Endothelial cell of umbilical vein (primary cell): ENCODE results near the gene TNRC6C. TPM values are rescaled to one million over a fixed set of nuclear protein-coding genes. Genes with fewer than 3 reads are reported as not detected.

Source experiments
- BruUV-seq: library from RNA; stranded (reverse); fragments of 400-500 nt; replicated peaks from 2 replicates; lab custom pipeline; 2021; lab: Mats Ljungman, UMichigan
- CTCF ChIA-PET: fragments of 300-600, 350-600 bp; sonication (Branson Sonifier 250); formaldehyde crosslinking; loops from one replicate; lab custom pipeline; 2021; ENCODE audit warnings: antibody characterized with exemption, inconsistent platforms; lab: Charles Lee
- POLR2A ChIA-PET: fragments of 300-600, 350-600 bp; sonication (Branson Sonifier 250); formaldehyde crosslinking; loops from one replicate; lab custom pipeline; 2021; ENCODE audit warnings: antibody characterized with exemption, inconsistent platforms; lab: Charles Lee
- DNase-seq: peaks from one replicate; pipeline ENCODE4 v3.0.0-alpha.2; 2011; ENCODE audit warnings: low read depth, low spot score
- FAIRE-seq: peaks from 2 replicates; lab custom pipeline; 2011; peaks lifted over from hg19 to GRCh38; lab: Jason Lieb, UNC
- H2AFZ ChIP-seq: 2 replicates; pipeline ENCODE4 v1.6.0; 2012; ENCODE audit warnings: low read depth, low read length, control low read depth, inconsistent platforms
- H3K27ac ChIP-seq: 2 replicates; pipeline ENCODE4 v1.5.1; 2011; ENCODE audit warnings: low read depth, mild to moderate bottlenecking, control low read depth, low read length, moderate library complexity; ENCODE audit not compliant: insufficient read depth
- H3K27me3 ChIP-seq, 2 experiments: 2 replicates each; pipeline versions ENCODE4 v1.6.0 to v1.6.1; 2011; ENCODE audit warnings: low read length in 2 of 2, mixed read lengths in 1 of 2; ENCODE audit not compliant: control insufficient read depth in 2 of 2, insufficient read depth in 2 of 2
- H3K36me3 ChIP-seq, 2 experiments: 2 replicates in 1 of 2; 3 replicates in 1 of 2; pipeline ENCODE4 v1.5.1; 2011; ENCODE audit warnings: low read length in 2 of 2, mild to moderate bottlenecking in 1 of 2, moderate library complexity in 1 of 2; ENCODE audit not compliant: control insufficient read depth in 2 of 2, insufficient read depth in 2 of 2; ENCODE audit errors: extremely low read depth in 1 of 2
- H3K4me1 ChIP-seq: 3 replicates; pipeline ENCODE4 v1.5.1; 2011; ENCODE audit warnings: mild to moderate bottlenecking, low read length; ENCODE audit not compliant: control insufficient read depth, insufficient read depth; ENCODE audit errors: extremely low read depth
- H3K4me2 ChIP-seq: 2 replicates; pipeline ENCODE4 v1.6.1; 2011; ENCODE audit warnings: low read length, control low read depth, mixed read lengths; ENCODE audit not compliant: insufficient read depth
- H3K4me3 ChIP-seq, 3 experiments: fragments of 200-600 bp in 1 of 3; sonication (generic), shearing (Covaris generic) in 1 of 3; replicated peaks in 1 of 3; 2 replicates each; pipeline ENCODE4 v1.5.1; 2011 to 2016; ENCODE audit warnings: control low read depth in 3 of 3, low read length in 3 of 3, mild to moderate bottlenecking in 2 of 3, inconsistent platforms in 1 of 3, low read depth in 1 of 3, moderate library complexity in 1 of 3; ENCODE audit not compliant: insufficient read depth in 1 of 3
- H3K79me2 ChIP-seq: 2 replicates; pipeline ENCODE4 v1.6.0; 2012; ENCODE audit warnings: low read length, inconsistent platforms; ENCODE audit not compliant: control insufficient read depth, insufficient read depth
- H3K9ac ChIP-seq: replicated peaks from 2 replicates; pipeline ENCODE3; 2011; ENCODE audit warnings: low read length, control low read depth; ENCODE audit not compliant: insufficient read depth; ENCODE audit errors: extremely low read depth
- H3K9me1 ChIP-seq: replicated peaks from 3 replicates; pipeline ENCODE4 v1.6.0; 2011; ENCODE audit warnings: mild to moderate bottlenecking, low read length; ENCODE audit not compliant: control insufficient read depth, insufficient read depth; ENCODE audit errors: extremely low read depth
- H3K9me3 ChIP-seq: replicated peaks from 2 replicates; pipeline ENCODE4 v1.5.1; 2012; ENCODE audit warnings: low read length, inconsistent platforms; ENCODE audit not compliant: control insufficient read depth, insufficient read depth
- H4K20me1 ChIP-seq: replicated peaks from 2 replicates; pipeline ENCODE3; 2011; ENCODE audit warnings: mild to moderate bottlenecking, low read length; ENCODE audit not compliant: control insufficient read depth, insufficient read depth; ENCODE audit errors: extremely low read depth
- CTCF ChIP-seq, 2 donors: IDR thresholded peaks; 1 replicate in 1 of 2; 2 replicates in 1 of 2; pipeline ENCODE4 v1.5.1; 2011; ENCODE audit warnings: low read length in 2 of 2, mild to moderate bottlenecking in 2 of 2, moderate library complexity in 2 of 2, control low read depth in 1 of 2, inconsistent platforms in 1 of 2, low read depth in 1 of 2; ENCODE audit not compliant: insufficient read depth in 1 of 2; ENCODE audit errors: extremely low read depth in 1 of 2
- EZH2 ChIP-seq: IDR thresholded peaks from 2 replicates; pipeline ENCODE4 v1.6.1; 2012; ENCODE audit warnings: borderline replicate concordance, low read depth, mild to moderate bottlenecking, moderate library complexity, low read length, inconsistent platforms; ENCODE audit not compliant: severe bottlenecking
- FOS ChIP-seq: IDR thresholded peaks from 2 replicates; pipeline ENCODE4 v1.6.1; 2011; ENCODE audit warnings: mild to moderate bottlenecking, low read length, moderate library complexity, borderline replicate concordance; ENCODE audit not compliant: insufficient read depth
- GATA2 ChIP-seq: IDR thresholded peaks from 2 replicates; pipeline ENCODE4 v1.7.0; 2011; ENCODE audit warnings: low read depth, mild to moderate bottlenecking, moderate library complexity, mixed read lengths, low read length; ENCODE audit not compliant: insufficient read length, insufficient read depth
- JUN ChIP-seq: IDR thresholded peaks from 2 replicates; pipeline ENCODE4 v1.6.1; 2011; ENCODE audit warnings: borderline replicate concordance, low read depth; ENCODE audit not compliant: insufficient read length, insufficient read depth
- MAX ChIP-seq: IDR thresholded peaks from 2 replicates; pipeline ENCODE4 v1.6.1; 2011; ENCODE audit not compliant: insufficient read depth, insufficient read length
- POLR2AphosphoS5 ChIP-seq: IDR thresholded peaks from 2 replicates; pipeline ENCODE4 v1.6.1; 2012; ENCODE audit warnings: low read depth, mild to moderate bottlenecking, control low read depth, low read length, moderate library complexity; ENCODE audit not compliant: insufficient read depth
- dilution Hi-C: fragments of 300-500 bp; cut with MboI; formaldehyde crosslinking; loops from one replicate; pipeline ENCODE4 v1.15.0; 2019; ENCODE audit warnings: low sequenced_read_pairs; ENCODE audit not compliant: extremely low pct_ligation_motif_present
- intact Hi-C: fragments of 100-400 bp; cut with micrococcal nuclease; formaldehyde crosslinking; loops from one replicate; pipeline ENCODE4 v1.10.0; 2022
- polyA plus RNA-seq, 4 experiments: library from polyadenylated mRNA; depleted of rRNA in 3 of 4; stranded (reverse) in 3 of 4; unstranded in 1 of 4; fragments of >200 nt; gene quantifications; 2 replicates each; pipeline versions ENCODE4 v1.2.1 to v1.2.3, GENCODE V29; 2011 to 2012; ENCODE audit warnings: missing spikeins in 1 of 4
- total RNA-seq: library from RNA; stranded (reverse); gene quantifications from 2 replicates; pipeline ENCODE4 v1.2.3, GENCODE V29; 2021

Gene TNRC6C
- total and polyA plus RNA-seq, 2 donors (not counting 3 experiments of a cell fraction or from before 2014, with no cell fraction given), result 2.1 to 17.5 TPM

GRCh38 chr17:78044280-78044835 lies 85.9 kb downstream of the TNRC6C start:
- no peak overlapping the region for H3K4me2 ChIP-seq
- DNase-seq (no peak), FAIRE-seq (no peak)
- no peak overlapping the region for H3K4me3 ChIP-seq
- no peak overlapping the region for H2AFZ ChIP-seq
- H4K20me1 ChIP-seq, result no peaks in the 10 kb centered on the region
- dilution Hi-C loops (no loop called here), intact Hi-C loops (no loop called here)
- no peaks in the 10 kb centered on the region for H3K9me1 ChIP-seq
- peaks cover 22% of the 10 kb centered on the region for H3K4me1 ChIP-seq
- no TSS peak for BruUV-seq
- H3K79me2 ChIP-seq, result peaks cover 10% of the 10 kb centered on the region
- no peak overlapping the region for H3K9ac ChIP-seq
- POLR2A ChIA-PET, result no interaction called here
- TF ChIP-seq MAX (no peak), EZH2 (no peak), CTCF (IDR thresholded peaks at IDR 0.05; ENCODE audit: extremely low read depth in 1 of 2, insufficient read depth in 1 of 2, low read depth in 1 of 2, low read length in 2 of 2) (no peak), FOS (peak; percentile 7), JUN (peak; percentile 34), GATA2 (no peak), POLR2AphosphoS5 (no peak)
- no peak overlapping the region for H3K27ac ChIP-seq
- H3K36me3 ChIP-seq, result peaks cover 0 to 6% of the 10 kb centered on the region in 2 experiments
- no peaks in the 10 kb centered on the region for H3K27me3 ChIP-seq
- CTCF ChIA-PET, result interaction anchor here (1.0 to 1.6 kb wide), 4 partner anchors 15 to 41 kb away, joined by 3 to 6 read pairs (median 4); no protein-coding TSS in a partner anchor
- no peaks in the 10 kb centered on the region for H3K9me3 ChIP-seq
